Activated B cell treated with CpG ODN at 0.5 μM for 24 hours (primary cell): ENCODE data around the gene ORC4. TPM values are rescaled to one million over a fixed set of nuclear protein-coding genes. Genes with fewer than 3 reads are reported as not detected.
"Not testable (repeated sequence)": the region's sequence is repeated elsewhere in the genome, so short reads cannot be mapped to it uniquely, and the experiment has no call there.

Source experiments
- ATAC-seq: fragments of 200-7000 bp; cut with Tn5 transposase; one replicate; pipeline ENCODE4 v1.10.0; 2021; ENCODE audit warnings: low read depth, mild to moderate bottlenecking, moderate library complexity
- CTCF ChIA-PET: fragments of 350-600 bp; sonication (Branson Sonifier 250); formaldehyde crosslinking; loops from one replicate; lab custom pipeline; 2021; ENCODE audit warnings: antibody characterized with exemption; lab: Charles Lee
- POLR2A ChIA-PET: fragments of 350-600 bp; sonication (Branson Sonifier 250); formaldehyde crosslinking; loops from one replicate; lab custom pipeline; 2021; ENCODE audit warnings: antibody characterized with exemption; lab: Charles Lee
- DNase-seq: peaks from one replicate; pipeline ENCODE4 v3.0.0; 2022
- H3K27ac Mint-ChIP-seq: one replicate; pipeline ENCODE4 v1.8.0; 2020; ENCODE audit warnings: mixed read lengths
- H3K27me3 Mint-ChIP-seq: one replicate; pipeline ENCODE4 v1.8.0; 2021; ENCODE audit warnings: mixed read lengths
- H3K36me3 Mint-ChIP-seq: one replicate; pipeline ENCODE4 v1.8.0; 2021; ENCODE audit warnings: low read depth, mixed read lengths
- H3K4me1 Mint-ChIP-seq: one replicate; pipeline ENCODE4 v1.8.0; 2021; ENCODE audit warnings: mixed read lengths
- H3K4me3 Mint-ChIP-seq: one replicate; pipeline ENCODE4 v1.8.0; 2020; ENCODE audit warnings: mild to moderate bottlenecking, mixed read lengths
- H3K9me3 Mint-ChIP-seq: one replicate; pipeline ENCODE4 v1.8.0; 2020; ENCODE audit warnings: mixed read lengths
- CTCF ChIP-seq: fragments of 200-600 bp; IDR thresholded peaks from one replicate; pipeline ENCODE4 v1.8.0; 2022; ENCODE audit warnings: antibody characterized with exemption, mild to moderate bottlenecking
- intact Hi-C: fragments of 100-400 bp; cut with micrococcal nuclease; formaldehyde crosslinking; loops from one replicate; pipeline ENCODE4 v1.15.1; 2024
- total RNA-seq: library from RNA; stranded (reverse); gene quantifications from 2 replicates; pipeline ENCODE4 v1.2.3, GENCODE V29; 2022

ORC4 gene
- total RNA-seq, 1 donor from 2014 or later, result 30.7 TPM

- ATAC-seq (no peak), DNase-seq (no peak)
- no peak for TF ChIP-seq CTCF
- peaks cover 17% of the 10 kb centered on the region for H3K4me1 Mint-ChIP-seq
- H3K9me3 Mint-ChIP-seq, result peaks cover 15% of the 10 kb centered on the region
- no peak overlapping the region for H3K4me3 Mint-ChIP-seq
- intact Hi-C loops, result no loop called here
- H3K36me3 Mint-ChIP-seq, result peaks cover 36% of the 10 kb centered on the region
- no peaks in the 10 kb centered on the region for H3K27me3 Mint-ChIP-seq
- ChIA-PET POLR2A (no interaction called here), CTCF (no interaction called here)
- no peak overlapping the region for H3K27ac Mint-ChIP-seq
These were observed 22.3 kb downstream of the ORC4 start for GRCh38 chr2:147998203-147998602.

GRCh38 chr2:147996828-147997227, 23.7 kb downstream of the ORC4 start:
- DNase-seq (no peak), ATAC-seq (no peak)
- ChIA-PET CTCF (no interaction called here), POLR2A (no interaction called here)
- intact Hi-C loops, result no loop called here
- Mint-ChIP-seq H3K27ac (no peak overlapping the region), H3K4me3 (no peak overlapping the region), H3K36me3 (peaks cover 27% of the 10 kb centered on the region), H3K9me3 (peaks cover 9% of the 10 kb centered on the region), H3K27me3 (no peaks in the 10 kb centered on the region), H3K4me1 (peaks cover 14% of the 10 kb centered on the region)
- no peak for TF ChIP-seq CTCF

- H3K27me3 Mint-ChIP-seq, H3K4me3 Mint-ChIP-seq, H3K9me3 Mint-ChIP-seq, H3K27ac Mint-ChIP-seq, ATAC-seq, DNase-seq, POLR2A ChIA-PET: not testable (repeated sequence)
- intact Hi-C loops, result loop anchor here (5.0 kb wide), 2 partner anchors 117 to 677 kb away; no protein-coding TSS in a partner anchor
- Mint-ChIP-seq H3K36me3 (peaks cover 24% of the 10 kb centered on the region), H3K4me1 (peaks cover 14% of the 10 kb centered on the region)
- CTCF ChIA-PET, result interaction anchor here (1.3 kb wide), 1 partner anchor 514 kb away, joined by 3 read pairs; no protein-coding TSS in a partner anchor
These were observed 25.6 kb downstream of the ORC4 start for GRCh38 chr2:147994965-147995364.

- no peak overlapping the region for H3K27ac Mint-ChIP-seq
These were observed 30.6 kb downstream of the ORC4 start for GRCh38 chr2:147989809-147990403.

GRCh38 chr2:147989102-147989501, 31.4 kb downstream of the ORC4 start:
- Mint-ChIP-seq H3K4me3 (no peak overlapping the region), H3K36me3 (peaks cover 1% of the 10 kb centered on the region), H3K27me3 (no peaks in the 10 kb centered on the region), H3K4me1 (peaks cover 18% of the 10 kb centered on the region), H3K27ac (no peak overlapping the region), H3K9me3 (no peaks in the 10 kb centered on the region)
- DNase-seq (no peak), ATAC-seq (no peak)
- intact Hi-C loops, result loop anchor here (1.0 kb wide), 2 partner anchors 212 to 1001 kb away; no protein-coding TSS in a partner anchor
- ChIA-PET CTCF (interaction anchor here (0.7 to 4.8 kb wide), 17 partner anchors 8 to 1045 kb away, joined by 3 to 118 read pairs (median 3); partner anchors contain the start of gene MBD5), POLR2A (interaction anchor here (1.0 kb wide), 1 partner anchor 31 kb away, joined by 3 read pairs; the partner anchor contains the start of genes MBD5 and ORC4)
- TF ChIP-seq CTCF, result no peak

More at GRCh38 chr2:147989809-147990403, 30.6 kb downstream of the ORC4 start:
- ChIA-PET POLR2A (interaction anchor here (1.0 kb wide), 1 partner anchor 31 kb away, joined by 3 read pairs; the partner anchor contains the start of genes MBD5 and ORC4), CTCF (interaction anchor here (0.6 to 4.8 kb wide), 24 partner anchors 9 to 1044 kb away, joined by 3 to 118 read pairs (median 3); partner anchors contain the start of gene MBD5)
- TF ChIP-seq CTCF, result no peak
- ATAC-seq (peak; percentile 83), DNase-seq (no peak)
- intact Hi-C loops, result loop anchor here (1.0 to 5.0 kb wide), 7 partner anchors 31 to 1571 kb away; partner anchors contain the start of genes MBD5 and ORC4
- Mint-ChIP-seq H3K9me3 (no peaks in the 10 kb centered on the region), H3K36me3 (peaks cover 5% of the 10 kb centered on the region), H3K27me3 (no peaks in the 10 kb centered on the region), H3K4me3 (no peak overlapping the region), H3K4me1 (peaks cover 18% of the 10 kb centered on the region)
